MCF 10A (cell line): ENCODE data around the gene VEGFA. TPM values are rescaled to one million over a fixed set of nuclear protein-coding genes. Genes with fewer than 3 reads are reported as not detected.

Experiments used
- BruUV-seq: library from RNA; stranded (reverse); fragments of 400-500 nt; replicated peaks from 2 replicates; lab custom pipeline; 2021; lab: Mats Ljungman, UMichigan
- CTCF ChIA-PET: fragments of 300-600 bp; sonication (Branson Sonifier 250); formaldehyde crosslinking; extraction: SDS; loops from one replicate; lab custom pipeline; 2021; ENCODE audit warnings: antibody characterized with exemption, inconsistent platforms; lab: Yijun Ruan, JAX
- POLR2A ChIA-PET: fragments of 300-600, 350-650 bp; sonication (Branson Sonifier 250); formaldehyde crosslinking; extraction: SDS; loops from one replicate; lab custom pipeline; 2020; ENCODE audit warnings: antibody characterized with exemption, inconsistent platforms; lab: Yijun Ruan, JAX
- DNase-seq: peaks from one replicate; pipeline ENCODE4 v3.0.0-alpha.2; 2018; ENCODE audit not compliant: unreplicated experiment
- H3K27ac Mint-ChIP-seq: one replicate; pipeline ENCODE4 v1.8.0; 2022; ENCODE audit warnings: mild to moderate bottlenecking, low read depth, mixed read lengths; ENCODE audit not compliant: unreplicated experiment
- H3K27me3 Mint-ChIP-seq: one replicate; pipeline ENCODE4 v1.8.0; 2022; ENCODE audit warnings: mixed read lengths; ENCODE audit not compliant: insufficient read depth, unreplicated experiment
- H3K36me3 Mint-ChIP-seq: one replicate; pipeline ENCODE4 v1.8.0; 2022; ENCODE audit warnings: mild to moderate bottlenecking, moderate library complexity, mixed read lengths; ENCODE audit not compliant: insufficient read depth, unreplicated experiment
- H3K4me1 Mint-ChIP-seq: one replicate; pipeline ENCODE4 v1.8.0; 2022; ENCODE audit warnings: mixed read lengths; ENCODE audit not compliant: insufficient read depth, unreplicated experiment
- H3K4me3 Mint-ChIP-seq: one replicate; pipeline ENCODE4 v1.8.0; 2022; ENCODE audit warnings: mild to moderate bottlenecking, moderate library complexity, mixed read lengths; ENCODE audit not compliant: unreplicated experiment
- H3K9me3 Mint-ChIP-seq: one replicate; pipeline ENCODE4 v1.8.0; 2022; ENCODE audit warnings: mixed read lengths; ENCODE audit not compliant: unreplicated experiment
- intact Hi-C: fragments of 100-400 bp; cut with micrococcal nuclease; formaldehyde crosslinking; loops from 2 replicates; pipeline ENCODE4 v1.14.1; 2022
- total RNA-seq: library from RNA; stranded (reverse); gene quantifications from 2 replicates; pipeline ENCODE4 v1.2.3, GENCODE V29; 2022
- TF ChIP-seq, protein P1 (sequence below): fragments of 200-600 bp; IDR thresholded peaks from one replicate; pipeline ENCODE4 v1.8.0; 2022; ENCODE audit warnings: antibody characterized with exemption, mild to moderate bottlenecking; ENCODE audit not compliant: unreplicated experiment

The VEGFA gene
- total RNA-seq, 1 experiment from 2014 or later: 265 TPM

DNA sequence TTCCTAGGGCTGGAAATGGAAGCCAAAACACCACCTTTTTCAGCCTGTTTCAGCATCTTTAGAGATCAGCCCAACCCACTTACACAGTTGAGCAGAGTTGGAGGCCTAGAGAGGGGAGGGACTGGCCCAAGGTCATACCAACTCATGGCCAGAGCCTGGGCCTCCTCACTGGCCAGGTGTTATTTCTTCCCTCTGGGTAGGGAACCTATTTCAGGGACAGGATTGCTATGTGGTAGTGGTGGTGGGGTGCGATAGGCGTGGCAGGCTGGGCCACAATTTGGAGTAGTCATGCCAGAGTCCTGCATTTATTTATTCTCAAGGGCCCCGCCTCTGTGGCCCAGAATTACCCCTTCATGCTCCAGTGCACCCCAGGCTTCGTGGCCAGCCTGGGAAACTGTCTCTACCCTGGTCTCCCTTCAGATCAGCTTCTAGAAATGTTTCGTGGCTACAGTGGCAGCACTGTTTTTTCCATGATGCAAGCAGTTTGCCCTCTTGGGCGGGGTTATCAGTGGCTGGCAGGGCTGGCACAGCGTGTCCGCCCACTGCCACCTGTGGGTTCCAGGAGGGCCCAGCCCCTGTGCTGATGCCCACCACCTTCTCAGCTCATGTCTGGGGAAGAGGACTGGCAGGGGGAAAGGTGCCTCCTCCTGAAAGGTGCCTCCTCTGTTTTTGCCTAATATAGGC, 6.2 kb downstream of the VEGFA start:
- Mint-ChIP-seq H3K27ac (peak overlapping the region; percentile 46), H3K36me3 (peaks cover 48% of the 10 kb centered on the region), H3K9me3 (no peaks in the 10 kb centered on the region), H3K4me1 (peaks cover 46% of the 10 kb centered on the region), H3K27me3 (no peaks in the 10 kb centered on the region), H3K4me3 (no peak overlapping the region)
- intact Hi-C loops: loop anchor here (10.0 kb wide), 1 partner anchor 469 kb away; the partner anchor contains the start of gene HSP90AB1
- ChIA-PET POLR2A (interaction anchor here (0.5 to 1.0 kb wide), 3 partner anchors 9 to 520 kb away, joined by 3 to 5 read pairs (median 3); no protein-coding TSS in a partner anchor), CTCF (interaction anchor here (0.7 to 5.3 kb wide), 10 partner anchors 7 to 481 kb away, joined by 3 to 65 read pairs (median 7); partner anchors contain the start of gene SLC35B2)
- TF ChIP-seq, protein P1, sequence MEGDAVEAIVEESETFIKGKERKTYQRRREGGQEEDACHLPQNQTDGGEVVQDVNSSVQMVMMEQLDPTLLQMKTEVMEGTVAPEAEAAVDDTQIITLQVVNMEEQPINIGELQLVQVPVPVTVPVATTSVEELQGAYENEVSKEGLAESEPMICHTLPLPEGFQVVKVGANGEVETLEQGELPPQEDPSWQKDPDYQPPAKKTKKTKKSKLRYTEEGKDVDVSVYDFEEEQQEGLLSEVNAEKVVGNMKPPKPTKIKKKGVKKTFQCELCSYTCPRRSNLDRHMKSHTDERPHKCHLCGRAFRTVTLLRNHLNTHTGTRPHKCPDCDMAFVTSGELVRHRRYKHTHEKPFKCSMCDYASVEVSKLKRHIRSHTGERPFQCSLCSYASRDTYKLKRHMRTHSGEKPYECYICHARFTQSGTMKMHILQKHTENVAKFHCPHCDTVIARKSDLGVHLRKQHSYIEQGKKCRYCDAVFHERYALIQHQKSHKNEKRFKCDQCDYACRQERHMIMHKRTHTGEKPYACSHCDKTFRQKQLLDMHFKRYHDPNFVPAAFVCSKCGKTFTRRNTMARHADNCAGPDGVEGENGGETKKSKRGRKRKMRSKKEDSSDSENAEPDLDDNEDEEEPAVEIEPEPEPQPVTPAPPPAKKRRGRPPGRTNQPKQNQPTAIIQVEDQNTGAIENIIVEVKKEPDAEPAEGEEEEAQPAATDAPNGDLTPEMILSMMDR: no peak
- no peak for DNase-seq
- BruUV-seq: no TSS peak

DNA sequence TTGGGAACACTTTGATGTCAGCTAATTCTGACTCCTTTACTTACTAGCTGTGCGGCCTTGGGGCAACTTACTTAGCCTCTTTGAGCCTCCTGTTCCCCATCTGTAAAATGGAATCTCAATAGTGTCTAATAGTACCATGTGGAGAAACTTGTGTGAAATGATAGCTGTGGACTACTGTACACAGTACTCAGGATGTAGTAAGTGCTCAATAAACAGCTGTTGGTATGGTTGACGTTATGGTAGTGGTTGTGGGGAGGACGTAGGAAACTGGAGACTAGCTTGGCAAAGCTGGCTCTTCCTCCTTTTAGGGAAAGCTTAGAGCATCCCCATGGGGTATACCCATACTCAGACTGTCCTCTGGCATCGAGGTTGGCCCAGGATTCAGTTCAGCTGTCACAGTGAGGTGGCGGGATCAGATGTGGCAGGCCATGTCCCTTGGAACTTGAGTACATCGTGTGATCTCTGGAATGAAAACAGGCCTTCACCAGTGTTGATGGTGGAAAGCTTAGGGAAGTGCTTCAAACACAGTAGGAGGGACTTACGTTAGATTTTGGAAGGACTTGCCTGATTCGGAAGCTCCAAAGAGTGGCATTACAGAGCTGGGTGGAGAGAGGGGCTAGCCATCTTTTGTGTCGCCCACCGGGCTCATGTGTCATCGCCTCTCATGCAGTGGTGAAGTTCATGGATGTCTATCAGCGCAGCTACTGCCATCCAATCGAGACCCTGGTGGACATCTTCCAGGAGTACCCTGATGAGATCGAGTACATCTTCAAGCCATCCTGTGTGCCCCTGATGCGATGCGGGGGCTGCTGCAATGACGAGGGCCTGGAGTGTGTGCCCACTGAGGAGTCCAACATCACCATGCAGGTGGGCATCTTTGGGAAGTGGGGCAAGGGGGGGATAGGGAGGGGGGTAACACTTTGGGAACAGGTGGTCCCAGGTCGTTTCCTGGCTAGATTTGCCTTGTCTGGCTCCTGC, 7.1 kb downstream of the VEGFA start:
- Mint-ChIP-seq H3K4me1 (peaks cover 51% of the 10 kb centered on the region), H3K4me3 (no peak overlapping the region)
- TF ChIP-seq, protein P1: no peak

DNA sequence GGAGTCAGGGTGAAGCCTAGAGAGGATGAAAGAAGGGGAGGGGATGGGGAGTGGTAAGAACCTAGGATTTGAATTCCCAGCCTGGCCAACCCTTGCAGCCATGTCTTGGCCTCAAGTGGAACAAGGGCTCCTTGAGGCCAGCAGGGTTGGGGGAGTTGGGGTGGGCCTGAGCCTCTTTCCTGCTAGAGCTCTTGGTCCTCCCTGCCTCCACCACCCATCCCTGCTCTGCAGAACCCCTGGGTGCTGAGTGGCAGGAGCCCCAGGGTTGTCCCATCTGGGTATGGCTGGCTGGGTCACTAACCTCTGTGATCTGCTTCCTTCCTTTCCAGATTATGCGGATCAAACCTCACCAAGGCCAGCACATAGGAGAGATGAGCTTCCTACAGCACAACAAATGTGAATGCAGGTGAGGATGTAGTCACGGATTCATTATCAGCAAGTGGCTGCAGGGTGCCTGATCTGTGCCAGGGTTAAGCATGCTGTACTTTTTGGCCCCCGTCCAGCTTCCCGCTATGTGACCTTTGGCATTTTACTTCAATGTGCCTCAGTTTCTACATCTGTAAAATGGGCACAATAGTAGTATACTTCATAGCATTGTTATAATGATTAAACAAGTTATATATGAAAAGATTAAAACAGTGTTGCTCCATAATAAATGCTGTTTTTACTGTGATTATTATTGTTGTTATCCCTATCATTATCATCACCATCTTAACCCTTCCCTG, 8.3 kb downstream of the VEGFA start:
- H3K4me3 Mint-ChIP-seq: no peak overlapping the region
- no peaks in the 10 kb centered on the region for H3K27me3 Mint-ChIP-seq
- TF ChIP-seq, protein P1: no peak
- peaks cover 50% of the 10 kb centered on the region for H3K36me3 Mint-ChIP-seq
- POLR2A ChIA-PET: interaction anchor here (0.6 kb wide), 1 partner anchor 411 kb away, joined by 3 read pairs; no protein-coding TSS in a partner anchor
- intact Hi-C loops: loop anchor here (10.0 kb wide), 1 partner anchor 467 kb away; the partner anchor contains the start of gene HSP90AB1
- H3K27ac Mint-ChIP-seq: no peak overlapping the region
- no peak for DNase-seq
- no TSS peak for BruUV-seq
- H3K9me3 Mint-ChIP-seq: no peaks in the 10 kb centered on the region
- CTCF ChIA-PET: interaction anchor here (0.6 to 1.8 kb wide), 7 partner anchors 10 to 301 kb away, joined by 3 to 7 read pairs (median 3); partner anchors contain the start of gene MRPS18A
- H3K4me1 Mint-ChIP-seq: peaks cover 48% of the 10 kb centered on the region

More for the DNA sequence above, 7.1 kb downstream of the VEGFA start:
- DNase-seq: no peak
- H3K9me3 Mint-ChIP-seq: no peaks in the 10 kb centered on the region
- intact Hi-C loops: loop anchor here (10.0 kb wide), 1 partner anchor 468 kb away; the partner anchor contains the start of gene HSP90AB1
- H3K27ac Mint-ChIP-seq: peak overlapping the region; percentile 46
- peaks cover 55% of the 10 kb centered on the region for H3K36me3 Mint-ChIP-seq
- POLR2A ChIA-PET: interaction anchor here (0.5 to 1.0 kb wide), 3 partner anchors 8 to 519 kb away, joined by 3 to 5 read pairs (median 3); no protein-coding TSS in a partner anchor
- CTCF ChIA-PET: interaction anchor here (0.7 to 5.3 kb wide), 9 partner anchors 9 to 480 kb away, joined by 3 to 65 read pairs (median 5); partner anchors contain the start of genes MRPS18A and SLC35B2
- no peaks in the 10 kb centered on the region for H3K27me3 Mint-ChIP-seq
- BruUV-seq: no TSS peak
